GM12878 (cell line): Measurements from ENCODE around the gene GRIN2A. TPM values are rescaled to one million over a fixed set of nuclear protein-coding genes. Genes with fewer than 3 reads are reported as not detected.

Experiments used
- ATAC-seq: fragments of 200-7000 bp; cut with Tn5 transposase; 3 replicates; pipeline ENCODE4 v1.9.1; 2020; ENCODE audit warnings: mild to moderate bottlenecking, moderate library complexity
- BruUV-seq: library from RNA; stranded (reverse); fragments of 400-500 nt; replicated peaks from 2 replicates; lab custom pipeline; 2021; lab: Mats Ljungman, UMichigan
- CTCF ChIA-PET: fragments of 300-600 bp; sonication (Branson Sonifier 250); formaldehyde crosslinking; extraction: SDS; loops from one replicate; lab custom pipeline; 2021; ENCODE audit warnings: inconsistent platforms; lab: Yijun Ruan, JAX
- POLR2A ChIA-PET: fragments of 350-600 bp; formaldehyde crosslinking; extraction: SDS; loops from one replicate; lab custom pipeline; 2021; ENCODE audit warnings: inconsistent platforms; lab: Charles Lee
- RAD21 ChIA-PET: fragments of 300-600 bp; sonication (Branson Sonifier 250); formaldehyde crosslinking; loops from one replicate; lab custom pipeline; 2023; ENCODE audit warnings: antibody characterized with exemption; ENCODE audit not compliant: unreplicated experiment; lab: Charles Lee
- SMC1A ChIA-PET: fragments of 300-600 bp; sonication (Branson Sonifier 250); formaldehyde crosslinking; loops from one replicate; lab custom pipeline; 2023; ENCODE audit not compliant: unreplicated experiment, uncharacterized antibody; lab: Charles Lee
- DNase-seq: peaks from one replicate; pipeline ENCODE4 v3.0.0-alpha.2; 2011; ENCODE audit warnings: low read depth, low spot score
- FAIRE-seq: peaks from 3 replicates; lab custom pipeline; 2011; peaks lifted over from hg19 to GRCh38; lab: Jason Lieb, UNC
- H2AFZ ChIP-seq: 2 replicates; pipeline ENCODE4 v1.6.0; 2011; ENCODE audit warnings: low read depth, low read length, control low read depth; ENCODE audit not compliant: control insufficient read depth
- H3K27ac ChIP-seq: 2 replicates; pipeline ENCODE4 v1.5.1; 2011; ENCODE audit warnings: control low read depth; ENCODE audit not compliant: control insufficient read depth, insufficient read depth
- H3K27me3 ChIP-seq, 2 experiments: replicated peaks in 1 of 2; 2 replicates each; pipeline versions ENCODE4 v1.6.0 to v1.6.1; 2011; ENCODE audit warnings: low read length in 1 of 2; ENCODE audit not compliant: control insufficient read depth in 2 of 2, insufficient read depth in 2 of 2
- H3K36me3 ChIP-seq, 2 experiments: 2 replicates each; pipeline ENCODE4 v1.5.1; 2011; ENCODE audit warnings: low read length in 1 of 2; ENCODE audit not compliant: control insufficient read depth in 2 of 2, insufficient read depth in 2 of 2
- H3K4me1 ChIP-seq: 2 replicates; pipeline ENCODE4 v1.6.1; 2011; ENCODE audit warnings: mild to moderate bottlenecking, low read length, moderate library complexity, mixed read lengths; ENCODE audit not compliant: control insufficient read depth, insufficient read depth
- H3K4me2 ChIP-seq: 2 replicates; pipeline ENCODE4 v1.6.0; 2011; ENCODE audit warnings: control low read depth; ENCODE audit not compliant: control insufficient read depth, insufficient read depth
- H3K4me3 ChIP-seq: fragments of 200-600 bp; sonication (generic); 2 replicates; pipeline ENCODE4 v1.5.1; 2016
- H3K79me2 ChIP-seq: 2 replicates; pipeline ENCODE4 v1.6.0; 2011; ENCODE audit warnings: low read length; ENCODE audit not compliant: control insufficient read depth, insufficient read depth
- H3K9ac ChIP-seq: 2 replicates; pipeline ENCODE4 v1.8.0; 2011; ENCODE audit warnings: low read length, control low read depth, mixed read lengths; ENCODE audit not compliant: control insufficient read depth, insufficient read depth
- H3K9me3 ChIP-seq: replicated peaks from 3 replicates; pipeline ENCODE4 v1.5.1; 2011; ENCODE audit warnings: mild to moderate bottlenecking, low read length; ENCODE audit not compliant: control insufficient read depth, insufficient read depth
- H4K20me1 ChIP-seq: 2 replicates; pipeline ENCODE4 v1.6.0; 2011; ENCODE audit not compliant: control insufficient read depth, insufficient read depth
- POU2F2 ChIP-seq: IDR thresholded peaks from 3 replicates; pipeline ENCODE4 v1.6.1; 2011; ENCODE audit warnings: low read depth, mild to moderate bottlenecking, low read length, borderline replicate concordance
- in situ Hi-C: fragments of 300-500 bp; cut with MboI; formaldehyde crosslinking; loops from 9 replicates; pipeline ENCODE4 v1.14.3; 2018; ENCODE audit warnings: mixed read lengths
- intact Hi-C: fragments of 100-400 bp; cut with micrococcal nuclease; formaldehyde crosslinking; loops from one replicate; pipeline ENCODE4 v1.14.2; 2022; ENCODE audit not compliant: unreplicated experiment
- polyA plus RNA-seq, 11 experiments: library from polyadenylated mRNA; depleted of rRNA in 4 of 11; unstranded in 6 of 11; stranded (reverse) in 5 of 11; fragments of >200 nt; fragmentation: Nextera tagmentation in 4 of 11; fragmentation: Illumina TruSeq in 1 of 11; extraction: Ambion mirVana in 4 of 11; extraction: Trizol in 1 of 11; gene quantifications; 1 replicate in 1 of 11; 2 replicates in 10 of 11; pipeline versions ENCODE4 v1.2.1 to v1.2.3, GENCODE V29; 2011 to 2016; ENCODE audit warnings: inconsistent platforms in 2 of 11, missing spikeins in 2 of 11, low read depth in 1 of 11
- total RNA-seq, 4 experiments: library from RNA; depleted of rRNA in 3 of 4; stranded (reverse); fragments of >200 nt in 3 of 4; fragmentation: Illumina TruSeq in 1 of 4; extraction: Trizol in 1 of 4; gene quantifications; 2 replicates each; pipeline versions ENCODE4 v1.2.1 to v1.2.3, GENCODE V29; 2013 to 2021
- TF ChIP-seq, protein P1 (sequence below): fragments of 450-650 bp; IDR thresholded peaks from 2 replicates; pipeline ENCODE4 v1.6.1; 2016; ENCODE audit warnings: mild to moderate bottlenecking, moderate library complexity, borderline replicate concordance

GRIN2A gene
- total and polyA plus RNA-seq, 10 of the 15 experiments (the other 5 are each of a cell fraction or from before 2014, with no cell fraction given): 2.4 to 13.3 (median 7.3) TPM

DNA sequence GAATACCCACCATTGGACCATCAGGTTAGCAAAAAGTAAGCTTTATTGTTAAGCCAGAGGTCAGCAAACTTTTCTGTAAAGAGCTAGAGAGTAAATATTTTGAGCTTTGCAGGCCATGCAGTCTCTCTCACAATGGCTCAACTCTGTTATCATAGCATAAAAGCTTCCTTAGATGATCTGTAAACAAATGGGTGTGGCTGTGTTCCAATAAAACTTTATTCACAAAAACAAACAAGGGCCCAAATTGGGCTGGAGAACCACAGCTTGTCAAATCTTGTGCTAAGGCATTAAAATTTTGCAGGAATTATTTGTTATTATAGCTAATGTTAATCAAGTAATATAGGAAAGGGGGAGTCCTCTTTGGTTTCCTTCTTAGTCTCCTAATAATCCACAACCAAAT lies 153.6 kb downstream of the GRIN2A start:
- intact Hi-C loops (no loop called here), in situ Hi-C loops (no loop called here)
- Histone ChIP-seq H3K27me3 (no peaks in the 10 kb centered on the region), H3K4me2 (no peak overlapping the region), H4K20me1 (no peaks in the 10 kb centered on the region)
- ChIA-PET RAD21 (interaction anchor here (0.7 kb wide), 1 partner anchor 58 kb away, joined by 4 read pairs; no protein-coding TSS in a partner anchor), SMC1A (interaction anchor here (0.8 to 2.4 kb wide), 6 partner anchors 10 to 182 kb away, joined by 3 to 5 read pairs (median 3); no protein-coding TSS in a partner anchor)
- ATAC-seq: no peak
- BruUV-seq: no TSS peak
- TF ChIP-seq, protein P1, sequence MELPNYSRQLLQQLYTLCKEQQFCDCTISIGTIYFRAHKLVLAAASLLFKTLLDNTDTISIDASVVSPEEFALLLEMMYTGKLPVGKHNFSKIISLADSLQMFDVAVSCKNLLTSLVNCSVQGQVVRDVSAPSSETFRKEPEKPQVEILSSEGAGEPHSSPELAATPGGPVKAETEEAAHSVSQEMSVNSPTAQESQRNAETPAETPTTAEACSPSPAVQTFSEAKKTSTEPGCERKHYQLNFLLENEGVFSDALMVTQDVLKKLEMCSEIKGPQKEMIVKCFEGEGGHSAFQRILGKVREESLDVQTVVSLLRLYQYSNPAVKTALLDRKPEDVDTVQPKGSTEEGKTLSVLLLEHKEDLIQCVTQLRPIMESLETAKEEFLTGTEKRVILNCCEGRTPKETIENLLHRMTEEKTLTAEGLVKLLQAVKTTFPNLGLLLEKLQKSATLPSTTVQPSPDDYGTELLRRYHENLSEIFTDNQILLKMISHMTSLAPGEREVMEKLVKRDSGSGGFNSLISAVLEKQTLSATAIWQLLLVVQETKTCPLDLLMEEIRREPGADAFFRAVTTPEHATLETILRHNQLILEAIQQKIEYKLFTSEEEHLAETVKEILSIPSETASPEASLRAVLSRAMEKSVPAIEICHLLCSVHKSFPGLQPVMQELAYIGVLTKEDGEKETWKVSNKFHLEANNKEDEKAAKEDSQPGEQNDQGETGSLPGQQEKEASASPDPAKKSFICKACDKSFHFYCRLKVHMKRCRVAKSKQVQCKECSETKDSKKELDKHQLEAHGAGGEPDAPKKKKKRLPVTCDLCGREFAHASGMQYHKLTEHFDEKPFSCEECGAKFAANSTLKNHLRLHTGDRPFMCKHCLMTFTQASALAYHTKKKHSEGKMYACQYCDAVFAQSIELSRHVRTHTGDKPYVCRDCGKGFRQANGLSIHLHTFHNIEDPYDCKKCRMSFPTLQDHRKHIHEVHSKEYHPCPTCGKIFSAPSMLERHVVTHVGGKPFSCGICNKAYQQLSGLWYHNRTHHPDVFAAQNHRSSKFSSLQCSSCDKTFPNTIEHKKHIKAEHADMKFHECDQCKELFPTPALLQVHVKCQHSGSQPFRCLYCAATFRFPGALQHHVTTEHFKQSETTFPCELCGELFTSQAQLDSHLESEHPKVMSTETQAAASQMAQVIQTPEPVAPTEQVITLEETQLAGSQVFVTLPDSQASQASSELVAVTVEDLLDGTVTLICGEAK: peak; percentile 83
- no peak for TF ChIP-seq POU2F2
- TF ChIP-seq, all 136 proteins: peak for 1
- DNase-seq: no peak
- H3K4me1 ChIP-seq: no peaks in the 10 kb centered on the region; the same call in 1 of the 2 replicates
- no peak overlapping the region for H3K27ac ChIP-seq
- no peak overlapping the region for H3K9ac ChIP-seq
- H3K79me2 ChIP-seq: no peaks in the 10 kb centered on the region
- no peaks in the 10 kb centered on the region for H3K36me3 ChIP-seq
- ChIA-PET CTCF (interaction anchor here (0.9 to 1.1 kb wide), 2 partner anchors 16 to 888 kb away, joined by 3 to 4 read pairs; no protein-coding TSS in a partner anchor), POLR2A (interaction anchor here (0.6 kb wide), 1 partner anchor 202 kb away, joined by 3 read pairs; no protein-coding TSS in a partner anchor)
- no peak overlapping the region for H2AFZ ChIP-seq
- H3K4me3 ChIP-seq: no peak overlapping the region
- H3K9me3 ChIP-seq: no peaks in the 10 kb centered on the region
- FAIRE-seq: no peak
